NCI-H1048 (cell line): ENCODE data around the gene TDRD5.
"Not testable (repeated sequence)": the region's sequence is repeated elsewhere in the genome, so short reads cannot be mapped to it uniquely, and the experiment has no call there.

Source experiments
- DNase-seq: peaks from one replicate; lab custom pipeline; 2025; lab: John Stamatoyannopoulos, UW

Gene TDRD5

DNA sequence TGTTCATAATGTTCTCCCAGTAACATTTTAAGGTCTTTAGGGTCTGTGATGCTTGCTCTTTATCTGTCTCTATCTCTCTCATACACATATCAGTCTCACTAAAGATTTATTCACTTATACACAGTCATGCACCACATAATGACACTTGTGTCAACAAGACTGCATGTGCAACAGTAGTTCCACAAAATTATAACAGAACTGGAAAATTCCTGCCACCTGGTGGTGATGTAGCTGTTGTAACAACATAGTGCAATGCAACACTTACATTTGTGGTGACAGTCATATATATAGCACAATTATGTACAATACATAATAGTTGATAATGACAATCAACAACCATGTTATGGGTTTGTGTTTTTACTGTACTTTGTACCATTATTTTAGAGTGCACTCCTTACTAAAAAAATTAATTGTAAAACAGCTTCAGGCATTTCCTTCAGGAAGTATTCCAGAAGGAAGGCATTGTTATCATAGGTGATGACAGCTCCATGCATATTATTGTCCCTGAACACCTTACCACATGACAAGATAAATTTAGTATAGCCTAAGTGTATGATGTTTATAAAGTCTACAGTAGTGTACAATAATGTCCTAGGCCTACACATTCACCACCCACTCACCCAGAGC, 8.1 kb downstream of the TDRD5 start:
- DNase-seq, result no peak

DNA sequence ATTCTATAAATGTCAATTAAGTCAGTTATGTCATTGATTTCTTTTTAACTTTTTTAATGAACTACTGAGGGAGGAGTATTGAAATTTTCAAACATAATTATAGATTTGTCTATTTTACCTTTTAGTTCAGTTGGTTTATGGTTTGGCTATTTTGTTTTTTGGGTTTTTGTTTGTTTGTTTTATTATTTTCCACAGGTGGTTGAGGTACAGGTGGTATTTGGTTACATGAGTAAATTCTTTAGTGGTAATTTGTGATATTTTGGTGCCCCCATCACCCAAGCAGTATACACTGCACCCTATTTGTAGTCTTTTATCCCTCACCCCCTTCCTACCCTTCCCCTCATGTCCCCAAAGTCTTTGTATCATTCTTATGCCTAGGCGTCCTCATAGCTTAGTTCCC, 9.5 kb downstream of the TDRD5 start:
- no peak for DNase-seq

DNA sequence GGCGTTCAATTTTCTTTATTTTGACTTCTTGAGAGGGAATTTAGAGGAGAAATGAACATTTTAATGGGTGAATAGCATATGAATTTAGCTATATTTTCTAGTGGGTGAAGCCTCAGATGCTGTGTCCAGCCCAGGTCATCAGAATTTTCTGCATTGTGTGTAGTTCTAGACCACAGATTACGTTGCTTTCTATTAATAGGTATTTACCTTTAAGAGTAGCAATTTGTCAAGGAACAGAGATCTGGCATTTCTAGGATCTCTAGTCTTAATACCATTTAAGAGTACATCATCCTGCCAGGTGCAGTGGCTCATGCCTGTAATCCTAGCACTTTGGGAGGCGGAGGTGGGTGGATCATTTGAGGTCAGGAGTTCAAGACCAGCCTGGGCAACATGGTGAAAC, 20.7 kb downstream of the TDRD5 start:
- DNase-seq, result no peak

DNA sequence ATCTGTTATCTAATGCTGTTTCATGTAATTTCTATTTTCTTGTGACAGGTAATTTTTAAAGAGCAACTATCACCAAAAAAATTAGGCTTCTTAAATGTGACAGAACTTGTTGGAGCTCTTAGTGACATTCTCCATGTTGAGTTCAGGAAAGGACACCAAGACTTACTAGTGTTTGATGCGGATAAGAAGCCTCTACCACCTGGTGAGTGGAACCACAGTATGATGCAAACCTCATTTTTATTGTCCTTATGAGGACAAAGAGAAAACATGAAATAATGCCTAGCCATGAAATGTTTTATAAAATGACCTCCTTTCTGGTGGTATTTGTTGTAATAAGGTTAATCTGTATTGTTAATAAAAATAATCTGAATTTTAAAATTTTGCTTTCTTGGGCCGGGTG, 39.1 kb downstream of the TDRD5 start:
- no peak for DNase-seq

DNA sequence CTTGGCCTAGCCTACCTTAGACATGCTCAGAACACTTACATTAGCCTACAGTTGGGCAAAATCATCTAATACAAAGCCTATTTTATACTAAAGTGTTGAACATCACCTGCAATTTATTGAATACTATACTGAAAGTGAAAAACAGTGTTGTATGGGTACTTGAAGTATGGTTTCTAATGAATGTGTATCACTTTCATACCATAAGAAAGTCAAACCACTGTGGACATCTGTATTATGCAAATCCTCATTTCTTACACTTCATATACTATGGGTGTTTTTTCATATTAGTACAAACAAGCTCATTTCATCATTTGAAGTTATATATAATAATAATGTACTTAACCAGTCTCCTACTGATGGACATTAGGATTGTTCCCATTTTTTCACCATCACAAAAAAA, 41.2 kb downstream of the TDRD5 start:
- DNase-seq, result no peak

DNA sequence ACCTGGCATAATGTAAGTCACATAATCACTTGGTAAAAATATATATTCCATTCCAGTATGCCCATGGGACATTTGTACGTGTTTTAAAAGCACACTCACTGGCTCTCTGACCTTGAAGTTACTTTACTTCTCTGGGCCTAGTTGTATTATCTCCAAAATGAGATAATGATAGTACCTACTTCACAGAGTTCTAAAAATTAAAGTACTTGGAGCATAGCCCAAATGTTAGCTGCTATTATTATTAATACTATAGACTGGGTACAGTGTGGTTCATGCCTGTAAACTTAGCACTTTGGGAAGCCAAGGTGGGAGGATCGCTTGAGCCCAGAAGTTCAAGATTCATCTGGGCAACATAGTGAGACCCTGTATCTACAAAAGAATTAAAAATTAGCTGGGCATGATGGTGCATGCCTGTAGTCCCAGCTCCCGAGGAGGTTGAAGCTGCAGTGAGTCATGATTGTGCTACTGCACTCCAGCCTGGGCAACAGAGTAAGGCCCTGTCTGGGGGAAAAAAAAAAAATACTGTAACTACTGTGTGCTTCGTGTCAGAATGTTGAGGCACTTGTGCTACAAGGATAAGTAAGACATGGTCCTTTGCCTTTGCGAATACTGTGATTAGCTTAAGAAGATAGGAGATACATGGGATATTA, 45.7 kb downstream of the TDRD5 start:
- DNase-seq, result no peak

DNA sequence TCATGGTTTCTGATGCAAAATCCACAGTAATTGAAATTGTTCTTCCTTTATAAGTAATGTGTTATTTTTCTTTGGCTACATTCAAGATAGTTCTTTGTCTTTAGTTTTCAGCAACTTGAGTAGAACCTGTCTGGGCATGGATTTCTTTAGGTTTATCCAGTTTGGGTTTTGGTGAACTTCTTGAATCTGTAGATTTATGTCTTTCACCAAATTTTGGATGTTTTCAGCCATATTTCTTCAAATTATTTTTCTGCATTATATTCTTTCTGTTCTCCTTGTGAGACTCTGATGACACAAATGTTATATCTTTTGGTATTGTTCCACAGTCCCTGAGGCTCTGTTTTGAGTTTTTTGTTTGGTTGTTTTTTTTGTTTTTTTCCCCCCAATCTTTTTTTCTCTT, 69.4 kb downstream of the TDRD5 start:
- no peak for DNase-seq

DNA sequence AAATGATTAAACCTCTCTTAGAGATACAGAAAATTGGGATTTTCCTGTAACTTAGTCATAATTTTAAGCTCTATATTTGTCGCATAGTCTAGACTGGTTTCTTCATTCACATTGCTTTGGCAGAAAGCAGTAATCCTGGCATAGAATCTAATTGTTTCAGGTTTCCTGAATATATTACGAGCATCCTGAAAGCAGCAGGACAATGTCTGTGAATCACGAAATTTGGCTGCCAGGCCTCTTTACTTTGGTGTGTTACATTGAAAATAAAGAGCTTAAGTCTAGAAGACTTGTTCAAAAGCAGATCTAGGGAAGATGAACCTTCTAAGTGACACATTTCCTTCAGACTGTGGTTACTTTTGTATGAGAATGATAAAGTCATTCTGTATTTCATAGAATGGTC, 72.2 kb downstream of the TDRD5 start:
- DNase-seq, result no peak

DNA sequence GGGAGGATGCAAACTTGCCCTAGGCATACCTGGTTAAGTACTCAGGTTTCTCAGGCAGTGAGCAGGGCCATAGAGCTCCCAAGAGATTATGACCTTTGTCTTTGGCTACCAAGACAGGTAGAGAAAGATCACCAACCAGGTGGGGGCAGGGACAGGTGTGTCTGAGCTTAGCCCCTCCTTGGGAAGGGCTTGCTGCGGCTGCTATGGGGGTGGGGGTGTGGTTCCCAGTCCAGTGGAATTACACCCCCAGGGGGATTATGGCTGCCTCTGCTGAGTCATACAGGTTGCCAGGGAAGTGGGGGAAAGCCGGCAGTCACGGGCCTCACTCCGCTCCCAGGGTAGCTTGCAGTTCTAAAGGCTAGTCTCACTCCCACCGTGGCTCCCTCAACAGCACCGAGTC, 86.2 kb downstream of the TDRD5 start:
- DNase-seq, result no peak

DNA sequence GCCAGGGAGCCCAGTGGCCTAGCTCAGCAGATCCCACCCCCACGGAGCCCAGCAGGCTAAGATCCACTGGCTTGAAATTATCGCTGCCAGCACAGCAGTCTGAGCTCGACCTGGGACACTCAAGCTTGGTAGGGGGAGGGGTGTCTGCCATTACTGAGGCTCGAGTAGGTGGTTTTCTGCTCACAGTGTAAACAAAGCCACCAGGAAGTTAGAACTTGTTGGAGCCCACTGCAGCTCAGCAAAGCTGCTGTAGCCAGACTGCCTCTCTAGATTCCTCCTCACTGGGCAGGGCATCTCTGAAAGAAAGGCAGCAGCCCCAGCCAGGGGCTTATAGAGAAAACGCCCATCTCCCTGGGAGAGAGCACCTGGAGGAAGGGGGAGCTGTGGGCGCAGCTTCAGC, 102.9 kb downstream of the TDRD5 start:
- not testable (repeated sequence) for DNase-seq

DNA sequence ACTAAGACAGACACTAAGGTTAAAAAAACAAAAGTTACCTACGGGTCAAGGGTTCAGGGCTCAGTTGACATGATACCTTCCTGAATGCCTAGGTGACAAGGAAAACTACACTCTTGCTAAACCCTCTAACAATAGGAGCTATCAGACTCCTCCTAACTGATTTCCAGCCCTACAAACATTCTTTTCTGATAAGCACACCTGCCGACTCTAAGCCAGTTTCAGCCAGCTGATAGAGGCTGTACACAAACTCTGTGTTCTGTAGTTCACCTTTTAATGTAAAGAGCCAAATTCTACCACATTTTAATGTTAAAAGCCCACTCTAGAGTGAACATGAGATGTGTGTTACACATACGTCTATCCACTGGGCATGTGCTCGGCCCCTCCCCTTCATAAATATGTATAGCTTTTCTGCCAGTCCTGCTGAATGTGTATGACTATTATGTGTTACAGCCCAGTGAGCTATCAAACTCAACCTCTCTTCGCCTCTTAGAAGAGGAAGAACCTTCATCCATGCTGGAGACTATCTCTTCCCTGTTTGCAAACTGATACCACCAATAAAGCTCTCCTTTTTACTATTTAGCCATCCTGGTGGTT, 111.4 kb downstream of the TDRD5 start:
- no peak for DNase-seq

DNA sequence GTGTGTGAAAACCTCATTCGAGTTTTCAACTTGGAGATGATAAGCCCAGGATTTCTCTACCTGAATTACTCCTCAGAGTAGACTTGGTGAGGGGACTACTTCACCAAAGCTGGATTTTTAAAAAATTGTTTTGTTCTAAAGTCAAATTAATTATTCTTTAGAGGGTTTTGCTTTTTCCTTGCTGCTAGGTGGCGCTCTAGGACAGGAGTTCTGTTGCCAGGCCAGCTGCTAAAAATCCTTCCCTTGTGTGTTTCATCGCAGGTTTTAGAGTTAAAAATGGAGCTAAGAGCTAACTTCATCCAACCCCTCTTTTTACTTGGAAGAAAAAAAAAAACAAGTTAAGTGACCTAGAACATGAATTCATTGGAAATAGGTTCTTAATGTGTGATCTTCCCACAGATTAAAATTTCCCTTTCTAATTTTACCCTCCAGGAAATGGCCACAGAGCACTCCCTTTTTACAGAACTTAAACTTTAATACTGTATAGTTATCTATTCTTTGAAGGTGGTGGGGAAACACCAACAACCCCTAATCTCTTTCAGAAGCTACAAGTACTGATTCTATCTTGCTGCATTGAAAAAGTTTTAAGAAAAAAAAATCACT, 114.8 kb downstream of the TDRD5 start:
- DNase-seq, result peak; percentile 66

DNA sequence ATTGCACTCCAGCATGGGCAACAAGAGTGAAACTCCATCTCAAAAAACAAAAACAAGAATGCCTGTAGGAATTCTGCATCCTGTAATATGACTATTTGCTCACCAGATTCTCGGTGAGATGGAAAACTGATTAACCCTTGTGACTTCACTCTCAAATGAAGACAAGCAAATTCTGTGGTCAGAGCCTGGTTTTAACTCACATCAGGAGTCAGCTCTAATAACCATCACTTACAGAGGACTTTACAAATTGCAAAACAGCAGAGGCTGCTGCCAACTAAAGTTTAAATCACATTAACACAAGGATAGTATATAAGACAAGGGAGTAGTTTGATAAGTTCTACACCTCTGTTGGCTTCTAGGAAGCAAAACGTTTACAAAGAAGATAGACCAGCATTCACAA, 115.8 kb downstream of the TDRD5 start:
- DNase-seq, result no peak

DNA sequence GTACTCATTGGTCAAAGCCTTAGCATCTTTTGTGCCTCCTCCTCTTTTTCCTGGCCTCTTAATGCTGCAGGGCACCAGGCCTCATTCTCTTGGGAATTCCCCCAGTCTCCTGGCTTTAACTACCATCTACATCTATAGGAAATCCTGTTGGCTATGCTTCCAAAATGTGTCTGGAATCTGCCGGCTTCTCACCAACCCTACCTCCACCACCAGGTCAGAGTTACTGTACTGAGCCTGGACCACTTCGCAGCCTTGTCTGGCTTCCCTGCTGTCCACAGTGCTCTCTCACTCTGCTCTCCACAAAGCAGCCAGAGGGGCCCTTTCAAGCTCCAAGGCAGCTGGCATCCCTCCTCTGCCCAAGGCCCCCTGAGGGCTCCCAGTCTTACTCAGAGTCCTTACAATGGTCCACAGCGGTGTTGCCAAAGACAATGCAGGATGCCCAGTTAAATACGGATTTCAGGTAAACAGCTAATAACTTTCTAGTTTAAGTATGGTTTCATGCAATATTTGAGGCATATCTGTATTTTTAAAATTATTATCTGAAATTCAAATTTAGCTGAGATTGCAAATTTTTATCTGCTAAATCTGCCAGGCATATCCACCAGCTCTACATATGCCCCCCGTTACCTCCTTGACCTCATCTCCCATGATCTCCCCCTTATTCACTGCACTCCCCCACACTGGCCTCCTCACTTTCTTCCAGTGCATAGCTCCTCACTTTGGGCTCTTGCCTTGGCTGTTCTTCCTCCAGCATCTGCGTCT, 117.0 kb downstream of the TDRD5 start:
- DNase-seq, result no peak

DNA sequence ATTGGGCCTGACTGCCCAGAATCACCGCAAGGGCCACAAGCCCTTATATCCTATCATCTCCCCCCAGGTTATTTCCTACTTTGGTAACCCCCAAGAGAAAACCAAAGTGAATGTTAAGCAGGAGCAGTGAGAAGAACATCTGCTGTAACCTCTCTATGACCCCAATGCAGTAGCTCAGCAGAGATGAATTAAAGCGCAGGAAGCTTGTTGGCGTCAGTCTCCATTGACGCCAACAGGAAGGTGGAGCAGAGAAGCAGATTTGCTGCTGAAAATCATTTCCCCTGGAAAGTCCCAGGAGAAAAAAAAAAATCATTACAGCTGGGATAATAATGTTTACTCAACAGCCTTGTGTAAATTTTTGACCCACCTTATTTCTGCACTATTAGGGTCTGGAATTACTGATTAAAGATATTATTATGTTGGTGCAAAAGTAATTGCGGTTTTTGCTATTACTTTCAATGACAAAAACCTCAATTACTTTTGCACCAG, 118.3 kb downstream of the TDRD5 start:
- no peak for DNase-seq

DNA sequence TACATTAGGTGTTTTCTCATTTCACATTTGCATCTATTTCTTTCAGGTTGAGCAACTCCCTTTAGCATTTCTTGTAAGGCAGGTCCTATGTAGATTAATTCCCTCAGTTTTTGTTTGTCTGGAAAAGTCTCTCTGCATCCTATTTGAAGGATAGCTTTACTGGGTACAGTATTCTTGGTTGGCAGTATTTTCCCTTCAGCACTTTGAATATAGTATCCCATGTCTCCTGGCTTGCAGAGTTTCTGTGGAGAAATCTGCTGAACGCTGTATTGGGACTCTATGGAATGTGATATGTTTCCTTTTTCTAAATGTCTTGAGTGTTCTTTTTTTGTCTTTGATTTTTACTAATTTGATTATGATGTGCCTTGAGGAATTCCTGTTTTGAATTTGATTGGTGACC, 122.5 kb downstream of the TDRD5 start:
- no peak for DNase-seq

DNA sequence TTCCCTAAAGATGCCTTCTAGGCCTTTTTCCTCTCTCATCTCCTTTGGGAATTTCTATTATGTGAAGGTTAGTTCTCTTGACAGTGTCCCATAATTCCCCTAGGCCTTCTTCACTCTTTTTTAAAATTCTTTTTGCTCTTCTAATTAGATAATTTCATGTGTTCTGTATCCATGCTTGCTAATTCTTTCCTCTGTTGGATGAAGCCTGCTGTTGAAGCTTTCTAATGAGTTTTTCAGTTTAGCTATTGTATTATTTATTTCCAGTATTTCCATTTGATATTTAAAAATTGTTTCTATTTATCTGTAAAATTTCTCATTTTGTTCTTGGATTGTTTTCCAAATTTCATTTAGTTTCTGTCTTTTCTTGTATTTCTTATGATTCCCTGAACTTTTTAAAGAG, 123.0 kb downstream of the TDRD5 start:
- DNase-seq, result no peak

DNA sequence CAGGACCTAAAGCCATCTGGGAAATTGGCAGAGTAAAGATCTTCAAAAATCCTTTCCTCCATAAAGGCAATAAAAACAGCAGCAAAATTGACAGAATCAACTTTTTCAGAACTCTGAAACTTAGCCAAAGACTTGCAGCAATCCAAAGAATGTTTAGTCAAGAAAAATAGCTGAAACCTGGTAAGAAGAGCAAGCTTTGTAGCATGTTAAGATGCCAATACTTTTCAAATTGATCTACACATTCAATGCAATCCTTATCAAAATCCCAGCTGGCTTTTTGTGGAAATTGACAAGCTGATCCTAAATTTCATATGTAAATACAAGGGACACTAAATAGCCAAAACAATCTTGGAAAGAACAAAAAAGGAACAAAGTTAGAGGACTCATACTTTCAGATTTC, 127.6 kb downstream of the TDRD5 start:
- no peak for DNase-seq

DNA sequence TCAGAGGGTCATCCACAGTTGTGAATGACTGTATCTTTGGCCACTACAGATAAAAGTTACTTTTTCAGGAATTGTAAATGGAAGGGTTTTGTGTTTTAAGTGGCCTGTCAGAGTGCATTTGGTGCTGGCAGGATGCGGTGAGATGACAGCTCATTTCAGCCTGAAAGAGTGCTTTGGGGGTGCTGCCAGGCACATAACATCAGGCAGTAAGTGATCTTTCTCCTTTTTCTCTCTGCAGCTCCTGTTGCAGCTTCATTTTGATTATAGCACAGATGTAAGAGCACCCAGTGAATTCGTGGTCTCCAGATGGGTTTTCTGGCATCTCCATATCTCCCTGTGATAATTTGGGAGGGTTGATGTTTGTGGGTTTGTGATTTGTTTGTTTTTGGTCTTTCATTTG, 136.6 kb downstream of the TDRD5 start:
- no peak for DNase-seq

DNA sequence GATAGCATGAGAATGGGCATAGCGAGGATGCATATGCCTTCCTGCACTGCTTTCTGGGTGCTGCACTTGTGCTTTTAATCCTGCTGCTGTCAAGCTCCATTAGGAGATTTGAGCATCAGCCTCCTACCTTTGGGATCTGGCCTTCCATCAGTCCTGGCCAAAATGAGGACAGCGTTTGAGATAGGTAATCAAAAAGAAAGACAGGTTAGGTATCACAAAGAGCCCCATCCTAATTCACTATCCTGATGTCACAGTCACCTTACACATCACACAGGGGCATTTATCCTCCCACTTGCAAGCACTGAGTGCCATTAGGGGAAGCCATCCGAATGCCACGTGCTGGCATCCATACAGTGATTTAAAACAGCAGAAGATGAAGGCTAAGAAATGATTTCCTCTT, 138.2 kb downstream of the TDRD5 start:
- DNase-seq, result no peak

DNA sequence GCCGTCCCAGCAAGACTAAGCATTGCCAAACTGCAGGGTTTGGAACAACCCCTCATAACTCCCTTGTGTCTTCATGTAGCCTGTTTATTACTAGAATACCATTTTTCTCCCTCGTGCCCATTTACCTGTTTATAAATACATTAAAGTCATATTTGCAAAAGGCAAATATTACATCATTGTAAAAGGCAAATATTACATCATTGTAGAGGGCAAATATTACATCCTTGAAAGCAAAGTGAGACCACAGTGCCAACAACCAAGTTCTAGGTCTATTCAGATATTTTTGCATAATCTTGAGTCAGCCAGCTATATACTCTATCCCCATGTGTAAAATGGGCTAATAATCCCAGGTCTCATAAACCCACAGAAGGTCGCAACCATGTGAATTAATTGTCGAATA, 140.0 kb downstream of the TDRD5 start:
- DNase-seq, result no peak
